ENCODE results near the gene NME3.

DNA sequence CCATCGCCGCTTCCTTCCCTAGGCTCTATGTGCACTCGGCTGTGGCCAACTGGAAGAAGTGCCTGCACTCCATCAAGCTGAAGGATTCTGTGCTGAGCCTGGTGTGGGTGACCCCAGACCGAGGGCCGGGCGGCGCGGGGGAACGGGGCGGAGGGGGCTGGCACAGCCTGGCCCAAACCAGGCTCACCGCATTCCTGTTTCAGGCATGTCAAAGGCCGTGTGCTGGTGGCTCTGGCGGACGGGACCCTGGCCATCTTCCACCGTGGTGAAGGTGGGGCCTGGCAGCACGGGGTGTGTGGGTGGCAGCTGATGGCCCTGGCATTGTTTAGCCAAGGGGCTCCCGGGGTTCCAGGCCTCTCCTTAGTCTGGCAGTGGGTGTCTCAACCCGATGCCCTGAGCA is 4.6 kb downstream of the NME3 start:
- TF ChIP-seq, protein P1, sequence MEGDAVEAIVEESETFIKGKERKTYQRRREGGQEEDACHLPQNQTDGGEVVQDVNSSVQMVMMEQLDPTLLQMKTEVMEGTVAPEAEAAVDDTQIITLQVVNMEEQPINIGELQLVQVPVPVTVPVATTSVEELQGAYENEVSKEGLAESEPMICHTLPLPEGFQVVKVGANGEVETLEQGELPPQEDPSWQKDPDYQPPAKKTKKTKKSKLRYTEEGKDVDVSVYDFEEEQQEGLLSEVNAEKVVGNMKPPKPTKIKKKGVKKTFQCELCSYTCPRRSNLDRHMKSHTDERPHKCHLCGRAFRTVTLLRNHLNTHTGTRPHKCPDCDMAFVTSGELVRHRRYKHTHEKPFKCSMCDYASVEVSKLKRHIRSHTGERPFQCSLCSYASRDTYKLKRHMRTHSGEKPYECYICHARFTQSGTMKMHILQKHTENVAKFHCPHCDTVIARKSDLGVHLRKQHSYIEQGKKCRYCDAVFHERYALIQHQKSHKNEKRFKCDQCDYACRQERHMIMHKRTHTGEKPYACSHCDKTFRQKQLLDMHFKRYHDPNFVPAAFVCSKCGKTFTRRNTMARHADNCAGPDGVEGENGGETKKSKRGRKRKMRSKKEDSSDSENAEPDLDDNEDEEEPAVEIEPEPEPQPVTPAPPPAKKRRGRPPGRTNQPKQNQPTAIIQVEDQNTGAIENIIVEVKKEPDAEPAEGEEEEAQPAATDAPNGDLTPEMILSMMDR (conservative IDR thresholded peaks at IDR 0.05 in 1 of 2, IDR thresholded peaks at IDR 0.05 in 1 of 2; ENCODE audit: extremely low read depth in 1 of 2, insufficient read depth in 1 of 2, low read depth in 1 of 2, low read length in 2 of 2), result no peak
- no peak for TF ChIP-seq EZH2 (IDR thresholded peaks at IDR 0.05; ENCODE audit: borderline replicate concordance, low read length)
